Ecto neural progenitor cell (in vitro differentiated cells): ENCODE results near the gene SLC35F6.

Source experiments
- DNase-seq: peaks from one replicate; pipeline ENCODE4 v3.0.0-alpha.2; 2018; ENCODE audit warnings: low spot score

Gene SLC35F6

GRCh38 chr2:26822877-26823276 lies 58.8 kb downstream of the SLC35F6 start:
- DNase-seq, result no peak
